HS-27A (cell line): Measurements from ENCODE around the gene CAV2.

Experiments used
- DNase-seq: peaks from one replicate; pipeline ENCODE4 v3.0.0-alpha.2; 2012; ENCODE audit warnings: low read depth, missing footprints

Gene CAV2

GRCh38 chr7:116547347-116547746, 47.8 kb downstream of the CAV2 start:
- DNase-seq: no peak

GRCh38 chr7:116548506-116548905, 49.0 kb downstream of the CAV2 start:
- no peak for DNase-seq

- DNase-seq: no peak
Observed at GRCh38 chr7:116549370-116549769, 49.8 kb downstream of the CAV2 start.

GRCh38 chr7:116551692-116552091, 52.2 kb downstream of the CAV2 start:
- DNase-seq: no peak

- no peak for DNase-seq
Observed at GRCh38 chr7:116552602-116553001, 53.1 kb downstream of the CAV2 start.

- no peak for DNase-seq
Observed at GRCh38 chr7:116553168-116553964, 53.8 kb downstream of the CAV2 start.

GRCh38 chr7:116554436-116554835, 54.9 kb downstream of the CAV2 start:
- no peak for DNase-seq

- DNase-seq: no peak
Observed at GRCh38 chr7:116554911-116555310, 55.4 kb downstream of the CAV2 start.

- DNase-seq: no peak
Observed at GRCh38 chr7:116557066-116557585, 57.6 kb downstream of the CAV2 start.

- DNase-seq: no peak
Observed at GRCh38 chr7:116557901-116558300, 58.4 kb downstream of the CAV2 start.
